HG03575 (cell line): ENCODE results near the gene TMEM86B.

Experiments
- ATAC-seq: cut with Tn5 transposase; IDR thresholded peaks from one replicate; pipeline ENCODE4 v1.9.1; 2021; ENCODE audit not compliant: unreplicated experiment, insufficient number of reproducible peaks, low FRiP score; ENCODE audit errors: extremely low read depth

Gene TMEM86B

GRCh38 chr19:55198651-55199050 is 29.9 kb downstream of the TMEM86B start:
- ATAC-seq: no peak

GRCh38 chr19:55197528-55197927 is 31.0 kb downstream of the TMEM86B start:
- no peak for ATAC-seq

- no peak for ATAC-seq
These were observed 31.8 kb downstream of the TMEM86B start for GRCh38 chr19:55196803-55197202.

- no peak for ATAC-seq
These were observed 35.1 kb downstream of the TMEM86B start for GRCh38 chr19:55193481-55193880.

- ATAC-seq: no peak
These were observed 39.1 kb downstream of the TMEM86B start for GRCh38 chr19:55189403-55189835.

- ATAC-seq: no peak
These were observed 39.9 kb downstream of the TMEM86B start for GRCh38 chr19:55188625-55189024.

- ATAC-seq: no peak
These were observed 42.5 kb downstream of the TMEM86B start for GRCh38 chr19:55186080-55186479.

- ATAC-seq: no peak
These were observed 46.8 kb downstream of the TMEM86B start for GRCh38 chr19:55181740-55182139.

- no peak for ATAC-seq
These were observed 48.7 kb downstream of the TMEM86B start, which contains the start of gene SYT5 for GRCh38 chr19:55179606-55180484. Gene SYT5, minus strand, starts transcription at chr19:55180289. Its CDS starts 1,248 bp downstream, at chr19:55179041.

- ATAC-seq: no peak
These were observed 49.6 kb downstream of the TMEM86B start for GRCh38 chr19:55178781-55179599.
